Left ventricle myocardium superior (tissue), 1 donor: Measurements from ENCODE around the gene MYZAP. TPM values are rescaled to one million over a fixed set of nuclear protein-coding genes. Genes with fewer than 3 reads are reported as not detected.

Experiments used
- ATAC-seq: fragments of 200-7000 bp; cut with Tn5 transposase; one replicate; pipeline ENCODE4 v1.9.1; 2020; ENCODE audit warnings: mild to moderate bottlenecking, moderate library complexity
- DNase-seq: peaks from one replicate; pipeline ENCODE4 v3.0.0-alpha.2; 2020
- intact Hi-C: fragments of 100-400 bp; cut with micrococcal nuclease; formaldehyde crosslinking; loops from one replicate; pipeline ENCODE4 v1.11.0; 2022
- total RNA-seq: library from RNA; stranded (reverse); fragmentation: NEBNext Ultra II Directional; extraction: Animal tissue kit (Norgen Biotek cat#: 25700); gene quantifications from one replicate; pipeline ENCODE4 v1.2.1, GENCODE V29; 2021
- donor health status: DM: no; HTN: yes; CAD: no; lungs with severe emphysema.

Gene MYZAP
- total RNA-seq, 1 donor from 2014 or later: 930 TPM

DNA sequence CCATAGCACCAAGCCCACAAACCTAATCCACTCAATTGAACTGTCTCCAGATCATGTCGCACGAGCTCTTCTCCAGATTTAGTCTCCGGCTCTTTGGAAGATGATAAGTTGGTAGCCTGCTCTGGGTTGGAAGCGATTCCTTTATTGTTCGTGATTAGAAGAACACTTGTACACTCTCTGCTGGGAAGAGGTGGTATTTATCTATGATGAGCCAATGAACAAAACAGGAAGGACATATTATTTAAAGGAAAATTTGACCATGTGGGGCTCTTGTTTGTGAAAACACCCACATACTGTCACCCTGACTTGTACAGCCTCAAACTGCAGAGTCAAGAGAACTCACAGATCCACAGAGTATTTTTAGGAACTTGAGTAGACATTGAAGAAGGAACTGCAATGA lies 54.4 kb downstream of the MYZAP start:
- intact Hi-C loops: no loop called here
- ATAC-seq: peak; percentile 72

DNA sequence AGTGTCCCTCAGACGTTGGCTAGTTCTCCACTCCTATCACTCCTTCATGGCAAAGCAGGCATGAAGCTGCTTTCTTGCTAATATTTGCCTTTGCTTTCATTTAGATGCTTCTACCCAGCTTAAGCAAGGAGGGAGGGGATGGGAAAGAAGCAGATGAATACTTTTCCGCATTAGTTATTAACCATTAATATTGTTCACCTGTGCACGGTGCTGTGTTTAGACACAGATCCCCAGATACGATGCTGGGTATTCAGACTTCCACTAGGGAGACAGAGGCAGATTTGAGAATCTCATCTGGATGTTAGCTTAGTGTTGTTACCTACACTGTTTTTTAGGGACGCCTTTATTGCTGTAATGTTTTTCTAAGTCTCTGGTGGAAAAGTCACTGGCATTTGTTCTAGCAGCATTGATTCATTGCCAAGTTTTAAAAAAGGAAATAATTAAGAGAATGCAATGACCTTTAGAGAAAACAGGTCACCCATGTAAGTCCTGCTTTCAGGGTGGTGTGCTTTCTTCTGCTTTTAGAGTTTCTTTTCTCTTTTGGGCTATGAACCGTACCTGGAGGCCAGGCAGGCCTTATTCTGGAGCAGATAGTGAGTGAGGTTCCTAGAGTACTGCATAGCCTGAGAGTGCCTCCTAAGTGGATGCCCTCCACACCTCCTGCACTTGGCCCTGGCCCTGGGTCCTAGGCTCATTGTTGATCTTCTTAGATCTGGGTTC lies 55.5 kb downstream of the MYZAP start:
- ATAC-seq: peak; percentile 32
- intact Hi-C loops: no loop called here
- no peak for DNase-seq

More for the DNA sequence above, 54.4 kb downstream of the MYZAP start:
- DNase-seq: no peak

DNA sequence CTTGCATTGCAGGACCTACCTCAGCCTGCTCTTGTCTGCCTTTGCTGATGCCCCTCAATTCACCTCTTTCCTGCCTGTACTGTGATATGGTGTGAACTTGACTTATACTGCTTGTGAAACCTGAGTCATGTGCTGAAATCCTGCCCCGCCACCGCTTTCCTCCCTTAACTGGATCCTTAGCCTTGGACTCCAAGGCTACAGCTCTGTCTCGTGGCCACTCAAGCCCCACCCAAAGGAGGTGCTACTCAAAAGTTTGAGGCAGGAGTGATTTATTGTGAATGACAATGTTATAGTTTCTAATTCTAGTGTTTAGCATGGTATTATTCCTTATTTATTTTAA lies 56.1 kb downstream of the MYZAP start:
- DNase-seq: peak; percentile 41
- intact Hi-C loops: no loop called here
- peak; percentile 54 for ATAC-seq

DNA sequence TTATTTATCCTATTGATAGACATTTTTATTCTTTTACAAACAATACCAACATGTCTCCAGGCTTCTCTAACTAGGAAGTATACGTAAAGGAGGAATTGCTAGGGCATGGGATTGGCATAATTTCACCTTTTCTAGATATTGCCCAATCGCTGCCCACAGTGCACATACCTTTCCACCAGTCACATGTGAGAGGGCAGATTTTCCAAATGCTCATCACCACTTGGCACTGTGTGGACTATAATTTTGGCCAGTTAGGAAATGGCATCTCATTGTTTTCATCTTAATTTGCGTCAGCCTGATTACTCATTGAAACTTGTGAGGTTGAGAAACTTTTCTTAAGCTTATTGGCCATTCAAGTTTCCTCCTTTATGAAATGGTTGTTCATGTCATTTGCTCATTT lies 57.4 kb downstream of the MYZAP start:
- DNase-seq (no peak), ATAC-seq (no peak)
- intact Hi-C loops: no loop called here

DNA sequence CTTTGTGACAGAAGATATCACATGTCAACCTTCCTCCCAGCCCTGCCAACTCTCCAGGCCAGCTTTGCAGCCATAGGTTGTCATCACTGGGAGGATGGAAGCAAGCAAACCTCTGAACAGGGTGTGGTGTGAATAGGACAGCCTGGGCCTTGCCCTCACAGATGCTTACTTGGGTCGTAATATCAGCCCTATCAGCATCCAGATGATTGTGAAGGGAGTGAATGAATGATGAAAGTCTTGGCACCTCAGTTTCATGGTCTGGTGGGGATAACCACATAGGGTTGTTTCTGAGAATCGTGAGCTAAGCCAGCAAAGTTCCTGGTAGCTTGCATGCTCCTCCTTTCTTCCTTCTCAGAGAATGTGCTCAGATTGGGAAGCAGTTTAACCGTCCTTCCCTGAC lies 59.7 kb downstream of the MYZAP start:
- intact Hi-C loops: no loop called here
- no peak for DNase-seq
- ATAC-seq: peak; percentile 50

DNA sequence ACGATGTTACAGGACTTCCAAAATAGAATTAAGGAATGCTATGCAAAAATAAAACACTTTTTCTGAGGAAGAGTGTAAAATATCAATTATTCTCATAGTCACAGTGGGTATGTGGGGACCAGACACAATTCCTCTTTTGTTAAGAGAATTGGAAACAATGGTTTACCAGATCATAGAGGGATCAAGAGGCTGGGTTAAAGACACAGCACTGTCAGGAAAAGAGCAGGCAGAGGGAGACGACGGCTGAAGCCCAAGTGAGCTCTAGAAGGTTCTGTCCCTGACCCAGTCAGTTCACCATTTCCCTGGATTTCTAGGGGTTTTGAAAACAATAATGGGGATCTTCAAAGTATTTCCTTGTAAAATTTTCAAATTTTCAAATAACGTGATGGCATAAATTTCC lies 60.8 kb downstream of the MYZAP start:
- no peak for ATAC-seq
- no peak for DNase-seq
- intact Hi-C loops: no loop called here

DNA sequence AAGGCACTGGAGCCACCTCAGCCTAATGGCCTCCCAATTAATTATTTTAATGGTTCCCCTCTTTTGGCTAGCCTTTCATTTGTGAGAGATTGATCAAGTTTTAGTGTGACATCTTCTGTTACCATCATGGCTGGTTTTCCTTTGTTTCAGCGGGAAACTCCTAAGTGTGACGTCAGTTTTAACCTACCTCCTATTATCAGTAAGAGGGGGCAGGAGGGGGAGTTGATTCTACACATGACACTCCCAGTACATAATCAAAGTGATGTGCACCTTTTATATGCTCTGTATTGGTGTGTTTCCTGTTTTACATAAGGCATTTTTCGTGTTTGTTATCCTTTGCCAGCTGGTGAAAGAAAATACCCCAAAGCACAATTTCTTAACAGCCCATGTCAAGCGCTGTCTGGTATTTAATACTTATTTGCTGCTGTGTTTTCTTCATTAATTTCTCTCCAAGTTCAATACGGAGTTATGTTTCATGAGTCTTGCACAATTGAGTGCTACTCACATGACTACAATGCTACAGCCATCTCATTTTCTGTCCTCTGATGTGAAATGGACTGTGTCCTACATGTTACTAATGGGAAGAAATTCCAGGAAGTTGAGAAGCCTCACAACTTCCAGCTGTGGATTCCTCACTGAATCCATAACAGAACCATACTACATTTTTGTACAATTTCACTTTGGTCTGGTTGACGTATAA lies 62.6 kb downstream of the MYZAP start:
- intact Hi-C loops: no loop called here
- ATAC-seq (peak; percentile 12), DNase-seq (no peak)

DNA sequence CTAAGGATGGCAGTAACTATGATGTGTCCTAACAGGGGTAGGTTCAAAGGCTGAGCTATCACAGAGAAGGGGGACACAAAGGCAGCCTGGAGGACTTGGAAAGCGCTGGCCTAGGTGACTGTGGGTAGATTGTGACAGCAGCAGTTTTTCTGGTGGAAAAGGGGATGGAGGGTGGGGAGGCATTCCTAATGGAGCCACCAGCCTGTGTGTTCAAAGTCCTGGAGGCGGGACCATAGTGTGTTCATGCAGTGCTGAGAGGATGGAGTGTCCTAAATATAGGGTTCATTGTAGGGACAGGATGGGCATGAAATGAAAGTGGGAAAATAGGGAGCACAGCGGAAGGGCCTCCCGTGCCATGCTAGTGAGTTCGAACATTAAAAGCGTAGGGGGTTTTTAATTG lies 63.3 kb downstream of the MYZAP start:
- intact Hi-C loops: no loop called here
- peak; percentile 47 for ATAC-seq
- no peak for DNase-seq

DNA sequence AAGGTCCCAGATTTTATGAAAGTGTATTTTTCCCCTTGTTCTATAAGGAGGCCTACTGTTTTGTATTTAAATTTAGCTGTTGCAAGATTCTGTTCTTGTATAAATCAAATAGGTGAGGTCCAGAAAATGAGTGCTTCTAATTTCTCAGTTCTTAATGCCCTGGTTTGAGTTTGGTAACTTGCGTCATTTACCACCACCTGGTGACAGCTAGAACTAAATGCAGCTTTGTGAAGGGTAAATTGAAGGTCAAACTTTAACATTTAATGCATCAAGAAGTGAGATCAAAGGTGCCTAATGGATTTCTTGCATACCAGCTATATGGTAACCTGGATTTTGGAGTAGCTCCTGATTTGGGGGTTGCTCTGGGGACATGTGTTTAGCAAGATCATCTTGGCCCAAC lies 64.1 kb downstream of the MYZAP start:
- ATAC-seq: peak; percentile 6
- no peak for DNase-seq
- intact Hi-C loops: no loop called here

DNA sequence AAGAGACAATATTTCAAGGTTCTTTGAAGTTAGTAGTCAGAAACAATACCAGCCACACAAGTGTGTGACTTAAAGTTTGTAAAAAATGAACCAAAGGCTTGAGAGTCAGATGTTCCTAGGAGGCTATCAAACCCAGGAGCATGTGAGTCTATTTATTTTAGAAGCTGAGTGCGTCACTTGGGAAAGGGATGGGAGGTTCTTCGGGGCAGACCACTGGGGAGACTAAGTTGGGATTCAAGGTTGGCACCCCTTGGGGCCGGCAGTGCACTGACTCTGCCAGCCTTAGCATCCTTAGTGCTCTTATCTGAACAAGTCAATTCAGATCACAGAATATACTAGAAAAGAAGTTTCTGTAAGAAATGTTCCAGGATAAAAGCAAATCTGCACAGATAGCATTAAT lies 64.7 kb downstream of the MYZAP start:
- DNase-seq: no peak
- intact Hi-C loops: no loop called here
- ATAC-seq: peak; percentile 51

DNA sequence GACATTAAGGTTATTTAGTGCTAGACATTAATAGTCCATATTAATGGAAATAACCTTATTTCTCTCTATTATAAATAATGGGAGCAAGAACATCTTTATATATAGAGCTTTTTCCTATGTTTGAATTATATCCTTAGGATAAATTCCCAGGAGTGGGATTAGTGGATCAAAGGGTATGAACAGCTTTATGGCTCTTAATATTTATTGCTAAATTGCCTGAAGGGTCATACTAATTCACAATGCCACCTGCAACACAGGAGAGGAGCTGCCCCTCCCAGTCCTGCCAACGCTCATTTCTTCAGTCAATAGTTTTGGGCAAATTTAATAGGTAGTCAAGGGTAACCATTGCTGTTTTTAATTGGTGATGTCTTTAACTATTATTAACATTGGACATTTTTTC lies 65.9 kb downstream of the MYZAP start:
- intact Hi-C loops: no loop called here
- ATAC-seq (no peak), DNase-seq (no peak)

DNA sequence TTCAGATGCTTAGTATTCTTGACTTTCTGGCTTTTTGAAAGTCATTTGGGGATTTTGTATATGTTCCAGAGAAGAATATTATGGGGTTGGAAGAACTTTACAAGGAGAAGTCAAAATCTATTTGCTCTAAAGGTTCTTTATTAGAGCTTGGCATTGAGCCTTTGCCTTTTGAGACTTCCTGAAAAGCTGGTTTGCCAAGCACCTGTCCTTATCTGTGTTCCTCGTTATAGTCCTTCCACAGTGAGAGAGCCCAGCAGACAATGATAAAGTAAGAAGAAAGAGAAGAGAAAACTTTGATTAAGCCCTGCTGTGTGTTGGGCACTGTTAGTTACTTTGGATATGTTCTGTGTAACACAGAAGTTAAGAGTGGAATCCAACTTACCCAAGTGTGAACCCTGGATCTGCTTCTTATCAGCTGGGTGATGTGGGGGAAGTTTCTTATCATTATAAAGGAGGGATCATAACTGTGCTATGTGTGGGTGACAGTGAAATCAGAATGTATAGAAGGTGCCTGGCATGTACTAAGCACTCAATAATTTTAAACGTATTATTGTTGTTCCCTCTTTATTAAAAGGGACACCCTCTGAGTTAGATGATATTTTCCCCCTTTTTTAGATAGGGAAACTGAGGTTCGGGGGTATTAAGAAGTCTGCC lies 70.5 kb downstream of the MYZAP start:
- intact Hi-C loops: no loop called here
- DNase-seq (no peak), ATAC-seq (no peak)

DNA sequence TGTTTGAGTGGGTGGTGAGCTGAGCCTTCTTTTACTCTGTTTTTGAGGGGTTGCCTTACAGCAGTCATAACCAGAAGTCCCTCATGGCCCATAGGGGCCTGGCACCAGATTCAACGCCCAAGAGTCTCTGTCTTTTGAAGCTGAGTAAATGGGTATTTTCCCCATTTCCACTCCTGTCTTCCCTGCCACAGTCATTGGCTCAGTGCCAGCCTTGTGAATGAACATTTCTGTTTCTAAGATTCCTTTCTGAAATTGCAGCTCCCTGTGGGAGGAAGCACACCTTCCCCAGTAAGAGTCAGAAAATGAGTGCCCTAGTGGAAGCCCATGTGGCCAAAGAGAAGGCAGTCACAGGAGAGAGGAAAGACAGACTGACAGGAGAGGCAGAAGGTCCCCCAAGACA lies 71.1 kb downstream of the MYZAP start:
- DNase-seq: no peak
- peak; percentile 2 for ATAC-seq
- intact Hi-C loops: no loop called here

DNA sequence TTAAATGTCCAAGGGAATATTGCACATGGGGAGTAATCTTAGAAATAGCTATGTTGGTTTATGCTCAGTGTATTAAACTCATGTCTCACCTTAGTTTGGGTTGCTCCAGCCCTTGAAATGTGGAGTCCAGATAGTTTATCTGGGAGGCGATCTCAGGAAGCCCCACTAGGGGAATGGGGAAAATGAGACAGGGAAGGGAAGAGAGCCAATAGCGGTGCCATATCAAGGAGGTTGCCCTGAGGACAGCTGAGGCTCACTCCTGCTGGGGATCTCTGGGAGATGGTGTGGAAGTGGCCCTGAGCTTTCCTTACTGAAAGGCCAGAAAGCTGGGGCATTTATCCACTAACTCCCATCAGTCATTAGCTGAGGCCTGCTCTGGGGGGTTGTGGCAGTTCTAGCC lies 71.6 kb downstream of the MYZAP start:
- DNase-seq: no peak
- intact Hi-C loops: no loop called here
- no peak for ATAC-seq

DNA sequence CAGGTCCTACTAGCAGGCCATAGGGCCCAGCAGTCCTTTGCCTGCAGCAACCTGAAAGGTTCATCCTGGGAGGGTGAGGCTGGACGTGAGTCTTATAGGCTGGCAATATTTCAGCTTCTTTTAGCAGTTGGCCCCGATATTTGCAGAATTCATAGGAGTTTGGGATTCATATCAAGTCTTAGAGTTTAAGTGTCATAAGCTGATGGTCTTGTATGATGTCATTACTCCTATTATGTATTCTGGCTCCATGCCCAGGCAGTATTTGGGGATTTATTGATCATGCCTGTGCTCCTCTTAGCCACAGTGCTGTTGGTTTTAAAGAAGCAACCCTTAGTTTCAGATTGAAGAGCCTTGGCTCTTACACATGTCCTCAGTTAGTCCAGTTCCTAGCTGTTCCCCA lies 73.5 kb downstream of the MYZAP start:
- DNase-seq: no peak
- peak; percentile 10 for ATAC-seq
- intact Hi-C loops: loop anchor here (5.0 kb wide), 1 partner anchor 67 kb away; no protein-coding TSS in a partner anchor

DNA sequence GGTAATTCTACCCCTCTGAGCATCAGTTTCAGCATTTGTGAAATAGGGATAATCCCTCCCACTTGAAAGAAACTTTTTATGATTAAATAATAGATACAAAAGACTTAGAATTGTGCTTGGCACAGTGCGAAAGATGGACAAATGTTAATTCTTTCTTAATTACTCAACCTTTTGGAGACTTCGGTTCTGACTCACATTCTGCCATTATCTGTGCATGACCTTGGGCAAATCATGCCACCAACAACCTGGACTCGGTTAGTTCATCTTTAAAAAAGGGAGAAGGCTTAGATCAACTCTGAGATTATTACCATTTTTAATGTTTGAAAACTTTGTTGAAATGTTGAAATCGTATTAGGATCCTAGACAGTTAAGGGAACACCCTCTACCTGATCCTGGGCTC lies 74.2 kb downstream of the MYZAP start:
- intact Hi-C loops: loop anchor here (5.0 kb wide), 1 partner anchor 66 kb away; no protein-coding TSS in a partner anchor
- ATAC-seq: no peak
- DNase-seq: no peak

DNA sequence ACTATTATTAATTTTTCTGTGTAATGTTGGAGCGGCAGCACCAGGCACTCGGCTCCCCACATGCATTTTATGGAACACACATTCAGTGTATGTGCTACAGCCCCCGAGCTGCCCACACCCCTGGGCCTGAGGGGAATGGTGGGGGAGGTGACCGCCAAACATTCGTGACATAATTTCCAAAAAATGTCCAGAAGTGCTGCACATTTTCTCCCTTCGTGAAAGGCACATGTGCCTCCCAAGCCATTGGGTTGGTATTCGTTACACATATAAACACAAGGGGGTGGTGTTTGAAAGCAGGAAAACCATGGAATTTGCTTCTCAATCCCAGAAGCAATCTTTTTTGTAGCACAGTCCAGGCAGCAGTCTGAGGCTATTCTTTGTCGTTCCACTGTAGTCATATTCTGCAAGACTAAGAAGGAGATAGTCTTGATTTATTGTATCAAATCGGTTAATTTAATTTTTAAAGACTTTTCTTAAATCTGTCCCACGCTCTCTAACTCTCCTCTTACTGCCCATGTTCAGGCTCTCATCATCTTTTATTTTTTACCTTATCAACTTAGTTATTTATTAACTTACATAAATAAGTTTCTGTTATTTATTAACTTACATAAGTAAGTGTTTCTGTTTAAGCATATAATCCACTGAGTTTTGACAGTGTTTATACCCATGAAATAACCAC lies 75.6 kb downstream of the MYZAP start:
- ATAC-seq (peak; percentile 63), DNase-seq (no peak)
- intact Hi-C loops: loop anchor here (5.0 kb wide), 1 partner anchor 65 kb away; no protein-coding TSS in a partner anchor

DNA sequence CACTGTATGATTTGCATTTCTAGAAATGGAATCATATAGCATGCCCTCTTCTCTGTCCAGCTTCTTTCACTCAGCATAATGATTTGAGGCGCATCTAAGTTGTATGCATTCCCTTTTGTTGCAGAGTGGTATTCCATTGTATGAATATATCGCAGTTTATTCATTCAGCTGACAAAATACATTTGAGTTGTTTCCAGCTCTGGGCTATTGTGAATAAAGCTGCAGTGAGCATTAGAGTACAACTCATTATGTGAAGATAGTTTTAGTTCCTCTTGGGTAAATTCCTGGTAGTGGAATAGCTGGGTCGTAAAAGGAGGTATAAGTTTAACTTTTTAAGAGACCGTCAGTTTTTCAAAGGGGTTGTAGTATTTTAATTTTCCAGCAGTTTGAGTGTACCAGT lies 76.3 kb downstream of the MYZAP start:
- intact Hi-C loops: loop anchor here (5.0 kb wide), 1 partner anchor 64 kb away; no protein-coding TSS in a partner anchor
- no peak for DNase-seq
- ATAC-seq: no peak

DNA sequence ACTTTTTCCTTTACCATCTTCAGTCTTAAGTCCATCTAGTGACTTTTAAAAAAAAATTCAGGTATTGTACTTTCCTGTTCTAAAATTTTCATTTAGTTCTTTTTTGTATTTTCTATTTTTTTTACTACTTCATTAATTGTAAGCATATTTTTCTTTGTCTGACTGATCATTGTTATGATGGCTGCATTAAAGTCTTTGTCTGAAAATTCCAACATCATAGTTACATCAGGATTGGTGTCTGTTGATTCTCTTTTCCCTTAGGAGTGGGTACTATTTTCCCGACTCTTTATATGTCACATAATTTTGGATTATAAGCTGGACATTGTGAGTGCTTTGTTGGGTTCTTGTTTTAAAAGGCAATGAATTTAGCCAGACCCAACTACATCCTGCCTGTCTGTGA lies 79.9 kb downstream of the MYZAP start:
- intact Hi-C loops: no loop called here
- DNase-seq (no peak), ATAC-seq (no peak)
